A673 (cell line): ENCODE results near the gene JAG1. TPM values are rescaled to one million over a fixed set of nuclear protein-coding genes. Genes with fewer than 3 reads are reported as not detected.

Source experiments
- BruUV-seq: library from RNA; stranded (reverse); fragments of 400-500 nt; replicated peaks from 2 replicates; lab custom pipeline; 2021; lab: Mats Ljungman, UMichigan
- CTCF ChIA-PET: fragments of 300-600 bp; sonication (Branson Sonifier 250); formaldehyde crosslinking; loops from one replicate; lab custom pipeline; 2022; ENCODE audit warnings: antibody characterized with exemption; lab: Charles Lee
- POLR2A ChIA-PET: fragments of 300-600 bp; sonication (Branson Sonifier 250); formaldehyde crosslinking; loops from one replicate; lab custom pipeline; 2022; ENCODE audit warnings: antibody characterized with exemption; ENCODE audit not compliant: low non-redundant PET; lab: Charles Lee
- DNase-seq: peaks from one replicate; pipeline ENCODE4 v3.0.0-alpha.2; 2015; ENCODE audit warnings: low spot score
- H3K27ac ChIP-seq: fragments of 200-600 bp; sonication (generic); 2 replicates; pipeline ENCODE4 v1.5.1; 2016; ENCODE audit warnings: mixed run types, low read depth, mild to moderate bottlenecking, mixed read lengths, antibody characterized with exemption, low read length; ENCODE audit not compliant: poor library complexity, severe bottlenecking
- H3K27me3 ChIP-seq: fragments of 200-600 bp; sonication (generic); replicated peaks from 2 replicates; pipeline ENCODE4 v1.6.1; 2017; ENCODE audit warnings: mixed run types, low read depth, mild to moderate bottlenecking, mixed read lengths, antibody characterized with exemption, low read length; ENCODE audit not compliant: insufficient read depth, poor library complexity
- H3K36me3 ChIP-seq: fragments of 200-600 bp; sonication (generic); 2 replicates; pipeline ENCODE4 v1.6.1; 2016; ENCODE audit warnings: mixed run types, mild to moderate bottlenecking, mixed read lengths, antibody characterized with exemption, low read length; ENCODE audit not compliant: insufficient read depth, poor library complexity, severe bottlenecking
- H3K4me1 ChIP-seq: fragments of 200-600 bp; sonication (generic); 2 replicates; pipeline ENCODE4 v1.6.1; 2017; ENCODE audit warnings: mixed run types, mild to moderate bottlenecking, mixed read lengths, antibody characterized with exemption, low read length; ENCODE audit not compliant: insufficient read depth, poor library complexity, severe bottlenecking
- H3K4me3 ChIP-seq: fragments of 200-600 bp; sonication (generic); 2 replicates; pipeline ENCODE4 v1.5.1; 2016; ENCODE audit warnings: low read depth, mixed run types, mild to moderate bottlenecking, mixed read lengths, low read length; ENCODE audit not compliant: poor library complexity, severe bottlenecking
- H3K9me3 ChIP-seq: fragments of 200-600 bp; sonication (generic); 2 replicates; pipeline ENCODE4 v1.6.1; 2016; ENCODE audit warnings: mixed run types, low read depth, mild to moderate bottlenecking, mixed read lengths, antibody characterized with exemption, low read length; ENCODE audit not compliant: poor library complexity, severe bottlenecking
- EZH2 ChIP-seq: fragments of 200-600 bp; sonication (generic); IDR thresholded peaks from 2 replicates; pipeline ENCODE4 v1.6.1; 2017; ENCODE audit warnings: borderline replicate concordance, low read depth, mild to moderate bottlenecking, mixed read lengths, antibody characterized with exemption, low read length; ENCODE audit not compliant: poor library complexity, severe bottlenecking
- intact Hi-C: fragments of 100-400 bp; cut with micrococcal nuclease; formaldehyde crosslinking; loops from one replicate; pipeline ENCODE4 v1.10.0; 2022; ENCODE audit not compliant: unreplicated experiment
- total RNA-seq: library from RNA; stranded (reverse); gene quantifications from 2 replicates; pipeline ENCODE4 v1.2.3, GENCODE V29; 2021
- TF ChIP-seq, protein P1 (sequence below): fragments of 300-800, 200-600 bp; sonication (generic); conservative IDR thresholded peaks from 2 replicates; pipeline ENCODE4 v1.5.1; 2017; ENCODE audit warnings: low read depth, mild to moderate bottlenecking, antibody characterized with exemption, low read length, moderate library complexity, mixed read lengths

The JAG1 gene
- total RNA-seq, 1 experiment from 2014 or later: 57.5 TPM

DNA sequence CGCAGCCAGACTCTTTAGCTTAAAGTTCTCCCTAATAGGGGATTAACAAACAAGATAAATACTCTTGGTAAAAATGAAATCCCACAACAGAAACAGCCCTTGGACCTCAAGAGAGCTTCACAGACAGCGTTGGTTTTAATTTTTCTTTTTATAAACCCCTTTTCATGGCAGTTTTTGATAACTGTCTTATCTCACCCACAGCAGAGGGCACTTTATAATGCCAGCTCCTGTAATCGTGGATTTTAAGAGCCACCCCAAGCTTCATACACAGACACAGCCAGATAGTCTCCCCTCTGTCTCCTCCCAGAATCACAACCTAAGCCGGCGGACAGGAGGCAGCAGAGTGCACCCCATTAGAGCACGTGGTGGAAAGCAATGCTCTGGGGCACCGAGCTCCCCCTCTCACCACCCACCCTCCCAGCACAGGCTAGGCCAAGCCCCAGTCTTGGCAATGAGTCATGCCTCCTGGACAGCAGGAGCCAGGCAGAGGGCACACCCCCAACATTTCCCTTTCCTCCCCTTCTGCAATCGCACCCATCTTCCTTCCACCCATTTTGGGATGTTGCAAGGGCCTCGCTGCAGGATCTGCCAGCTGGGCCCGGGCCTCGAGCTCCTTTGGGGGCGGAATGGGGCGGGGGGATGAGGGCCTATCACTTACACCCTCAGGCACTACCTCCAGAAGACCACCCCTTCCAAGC is 2.4 kb downstream of the JAG1 start:
- BruUV-seq: no TSS peak

DNA sequence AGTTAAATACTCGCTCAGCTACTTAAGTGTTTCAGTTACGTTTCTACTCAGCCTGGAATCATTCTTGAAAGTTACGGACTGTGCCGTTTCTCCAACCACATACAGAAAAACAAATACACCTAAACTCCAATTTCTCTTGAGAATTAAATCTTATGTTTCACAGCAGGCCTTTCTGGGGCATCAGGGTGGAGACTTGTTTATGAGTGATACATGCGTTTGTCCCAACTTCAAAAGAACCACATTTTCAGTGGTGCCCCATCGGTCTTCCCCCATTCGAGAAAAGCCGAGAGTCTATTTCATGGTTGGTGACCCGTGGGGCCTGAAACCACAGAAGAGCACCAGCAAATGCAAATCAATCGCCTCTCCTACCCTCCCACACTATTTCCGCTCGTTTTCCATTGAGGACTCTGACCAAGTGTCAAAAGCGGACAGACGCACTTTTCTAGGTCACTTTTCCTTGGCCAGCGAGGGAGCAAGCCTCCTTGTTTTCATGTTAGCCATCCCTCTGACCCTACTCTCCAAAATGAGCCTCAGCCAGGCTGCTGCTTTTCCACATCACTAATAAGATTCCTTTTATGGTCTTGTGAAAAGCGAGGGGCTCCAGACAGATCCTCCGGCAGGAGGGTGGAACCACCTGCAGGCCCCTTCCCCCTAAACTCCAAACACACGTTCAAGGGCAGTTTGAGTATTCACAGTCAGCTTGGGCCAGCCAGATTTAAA is 3.1 kb downstream of the JAG1 start:
- no peak for DNase-seq
- Histone ChIP-seq H3K27me3 (no peaks in the 10 kb centered on the region), H3K4me1 (peaks cover 68% of the 10 kb centered on the region), H3K9me3 (no peaks in the 10 kb centered on the region), H3K4me3 (peak overlapping the region; percentile 59), H3K36me3 (peaks cover 7% of the 10 kb centered on the region), H3K27ac (peak overlapping the region; percentile 75)
- intact Hi-C loops: loop anchor here (2.0 to 5.0 kb wide), 9 partner anchors 116 to 872 kb away; no protein-coding TSS in a partner anchor
- TF ChIP-seq EZH2: no peak
- TF ChIP-seq, protein P1, sequence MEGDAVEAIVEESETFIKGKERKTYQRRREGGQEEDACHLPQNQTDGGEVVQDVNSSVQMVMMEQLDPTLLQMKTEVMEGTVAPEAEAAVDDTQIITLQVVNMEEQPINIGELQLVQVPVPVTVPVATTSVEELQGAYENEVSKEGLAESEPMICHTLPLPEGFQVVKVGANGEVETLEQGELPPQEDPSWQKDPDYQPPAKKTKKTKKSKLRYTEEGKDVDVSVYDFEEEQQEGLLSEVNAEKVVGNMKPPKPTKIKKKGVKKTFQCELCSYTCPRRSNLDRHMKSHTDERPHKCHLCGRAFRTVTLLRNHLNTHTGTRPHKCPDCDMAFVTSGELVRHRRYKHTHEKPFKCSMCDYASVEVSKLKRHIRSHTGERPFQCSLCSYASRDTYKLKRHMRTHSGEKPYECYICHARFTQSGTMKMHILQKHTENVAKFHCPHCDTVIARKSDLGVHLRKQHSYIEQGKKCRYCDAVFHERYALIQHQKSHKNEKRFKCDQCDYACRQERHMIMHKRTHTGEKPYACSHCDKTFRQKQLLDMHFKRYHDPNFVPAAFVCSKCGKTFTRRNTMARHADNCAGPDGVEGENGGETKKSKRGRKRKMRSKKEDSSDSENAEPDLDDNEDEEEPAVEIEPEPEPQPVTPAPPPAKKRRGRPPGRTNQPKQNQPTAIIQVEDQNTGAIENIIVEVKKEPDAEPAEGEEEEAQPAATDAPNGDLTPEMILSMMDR: no peak
- TSS peak; percentile 24 for BruUV-seq
- ChIA-PET CTCF (interaction anchor here (1.0 to 1.5 kb wide), 3 partner anchors 19 to 134 kb away, joined by 3 to 4 read pairs (median 4); no protein-coding TSS in a partner anchor), POLR2A (no interaction called here)

More for the DNA sequence above, 2.4 kb downstream of the JAG1 start:
- H3K9me3 ChIP-seq: no peaks in the 10 kb centered on the region
- CTCF ChIA-PET: interaction anchor here (0.6 to 1.5 kb wide), 7 partner anchors 20 to 704 kb away, joined by 3 to 11 read pairs (median 4); no protein-coding TSS in a partner anchor
- DNase-seq: peak; percentile 92
- intact Hi-C loops: loop anchor here (2.0 to 5.0 kb wide), 9 partner anchors 117 to 871 kb away; no protein-coding TSS in a partner anchor
- H3K27me3 ChIP-seq: no peaks in the 10 kb centered on the region
- H3K4me1 ChIP-seq: peaks cover 61% of the 10 kb centered on the region
- POLR2A ChIA-PET: interaction anchor here (0.6 kb wide), 1 partner anchor 12 kb away, joined by 5 read pairs; no protein-coding TSS in a partner anchor
- peak overlapping the region; percentile 75 for H3K27ac ChIP-seq
- TF ChIP-seq, protein P1: peak; percentile 63
- TF ChIP-seq EZH2: no peak
- peaks cover 7% of the 10 kb centered on the region for H3K36me3 ChIP-seq
- peak overlapping the region; percentile 59 for H3K4me3 ChIP-seq

DNA sequence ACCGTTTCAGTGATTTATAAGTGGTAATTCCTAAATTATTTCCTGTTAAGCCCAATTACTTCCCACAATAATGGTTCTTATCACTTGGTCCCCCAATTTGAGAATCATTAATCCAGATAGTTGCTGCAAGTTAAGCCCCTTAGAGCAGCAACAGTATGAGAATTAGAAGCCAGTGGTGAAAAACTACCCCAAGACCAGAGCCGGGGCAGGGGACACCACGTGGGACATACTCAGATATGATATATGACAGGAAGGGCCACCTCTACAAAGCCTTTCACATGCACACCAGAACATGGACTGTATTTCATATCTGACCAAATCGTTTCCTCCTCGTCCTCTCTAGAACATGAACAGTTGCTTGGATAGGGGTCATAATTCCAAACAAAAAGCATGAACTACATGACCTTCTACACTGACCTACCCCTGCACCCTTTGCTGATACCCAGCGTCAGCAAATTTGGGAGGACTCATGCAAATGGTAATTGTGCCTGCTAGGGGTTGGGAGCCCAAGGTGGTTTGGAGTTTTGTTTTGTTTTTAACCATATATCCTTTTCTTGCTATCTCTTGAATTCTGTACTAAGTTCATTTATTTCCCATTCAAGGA is 3.9 kb downstream of the JAG1 start:
- no peaks in the 10 kb centered on the region for H3K9me3 ChIP-seq
- no peak for TF ChIP-seq EZH2
- TF ChIP-seq, protein P1: no peak
- peak overlapping the region; percentile 59 for H3K4me3 ChIP-seq
- BruUV-seq: no TSS peak
- H3K27me3 ChIP-seq: no peaks in the 10 kb centered on the region
- intact Hi-C loops: loop anchor here (2.0 to 5.0 kb wide), 9 partner anchors 115 to 872 kb away; no protein-coding TSS in a partner anchor
- DNase-seq: peak; percentile 52
- peaks cover 73% of the 10 kb centered on the region for H3K4me1 ChIP-seq
- CTCF ChIA-PET: no interaction called here
- H3K27ac ChIP-seq: peak overlapping the region; percentile 75
- POLR2A ChIA-PET: no interaction called here
- peaks cover 7% of the 10 kb centered on the region for H3K36me3 ChIP-seq
